ENCODE data around the gene ZNF10.

GRCh38 chr12:133201888-133202287 lies 71.5 kb downstream of the ZNF10 start:
- TF ChIP-seq CTCF (conservative IDR thresholded peaks at IDR 0.05; ENCODE audit: low read depth, low read length) (no peak), RFX5 (IDR thresholded peaks at IDR 0.05; ENCODE audit: low read depth, low read length) (no peak), POLR2A (IDR thresholded peaks at IDR 0.05; ENCODE audit: low read depth, low read length) (no peak), RCOR1 (IDR thresholded peaks at IDR 0.05; ENCODE audit: insufficient replicate concordance, low read length) (no peak), SMC3 (IDR thresholded peaks at IDR 0.05; ENCODE audit: low read depth, low read length) (no peak)

All from IMR-90 (cell line).